Endothelial cell (in vitro differentiated cells): ENCODE results near the gene NSMCE4A. TPM values are rescaled to one million over a fixed set of nuclear protein-coding genes. Genes with fewer than 3 reads are reported as not detected.

Source experiments
- DNase-seq: peaks from one replicate; pipeline ENCODE4 v3.0.0; 2021; ENCODE audit warnings: low spot score
- H3K27ac Mint-ChIP-seq: one replicate; pipeline ENCODE4 v1.8.0; 2021; ENCODE audit warnings: mixed read lengths, inconsistent platforms; ENCODE audit not compliant: unreplicated experiment
- H3K27me3 Mint-ChIP-seq: one replicate; pipeline ENCODE4 v1.8.0; 2021; ENCODE audit warnings: mild to moderate bottlenecking, moderate library complexity, mixed read lengths, inconsistent platforms; ENCODE audit not compliant: unreplicated experiment
- H3K36me3 Mint-ChIP-seq: one replicate; pipeline ENCODE4 v1.8.0; 2021; ENCODE audit warnings: mild to moderate bottlenecking, low read depth, mixed read lengths, inconsistent platforms; ENCODE audit not compliant: unreplicated experiment
- H3K4me1 Mint-ChIP-seq: one replicate; pipeline ENCODE4 v1.8.0; 2021; ENCODE audit warnings: mild to moderate bottlenecking, mixed read lengths, inconsistent platforms; ENCODE audit not compliant: unreplicated experiment
- H3K4me3 Mint-ChIP-seq: one replicate; pipeline ENCODE4 v1.8.0; 2021; ENCODE audit warnings: mild to moderate bottlenecking, mixed read lengths, inconsistent platforms; ENCODE audit not compliant: unreplicated experiment
- H3K9me3 Mint-ChIP-seq: one replicate; pipeline ENCODE4 v1.8.0; 2021; ENCODE audit warnings: mixed read lengths, inconsistent platforms; ENCODE audit not compliant: unreplicated experiment
- total RNA-seq: library from RNA; stranded (reverse); fragmentation: NEBNext Ultra II Directional; extraction: Animal tissue kit (Norgen Biotek cat#: 25700); gene quantifications from one replicate; pipeline ENCODE4 v1.2.1, GENCODE V29; 2021; ENCODE audit not compliant: unreplicated experiment
- TF ChIP-seq, protein P1 (sequence below): fragments of 200-600 bp; sonication (generic); IDR thresholded peaks from one replicate; pipeline ENCODE4 v1.5.0; 2021; ENCODE audit warnings: antibody characterized with exemption; ENCODE audit not compliant: unreplicated experiment

NSMCE4A gene
- total RNA-seq, 1 donor from 2014 or later, result 78.3 TPM

DNA sequence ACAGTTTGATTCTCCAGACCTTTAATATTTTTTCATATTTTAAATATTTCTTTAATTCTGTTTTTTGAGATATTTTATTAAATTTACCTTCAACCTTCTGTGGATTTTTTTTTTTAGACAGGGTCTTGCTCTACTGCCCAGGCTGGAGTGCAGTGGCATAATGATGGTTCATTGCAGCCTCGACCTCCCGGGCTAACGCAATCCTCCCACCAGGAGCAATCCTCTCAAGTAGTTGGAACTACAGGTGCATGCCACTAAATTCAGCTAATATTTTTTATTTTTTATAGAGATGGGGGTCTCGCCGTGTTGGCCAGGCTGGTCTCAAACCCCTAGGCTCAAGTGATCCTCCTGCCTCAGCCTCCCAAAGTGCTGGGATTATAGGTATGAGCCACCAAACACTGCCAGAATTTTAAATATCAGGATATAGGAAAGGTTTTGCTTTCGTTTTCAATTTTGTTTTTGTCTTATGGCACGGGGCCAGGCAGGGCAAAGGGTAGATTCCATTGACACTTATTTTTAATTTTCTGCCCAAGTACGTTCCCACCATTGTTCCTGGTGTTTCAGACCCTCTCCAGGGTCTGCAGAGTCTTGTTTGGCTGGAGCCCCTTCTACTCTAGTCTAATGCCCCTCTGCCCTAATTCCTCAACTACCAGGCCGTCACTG lies 15.1 kb upstream of the NSMCE4A start:
- peaks cover 3% of the 10 kb centered on the region for H3K36me3 Mint-ChIP-seq
- H3K4me1 Mint-ChIP-seq, result no peaks in the 10 kb centered on the region
- H3K27me3 Mint-ChIP-seq, result no peaks in the 10 kb centered on the region
- H3K4me3 Mint-ChIP-seq, result no peak overlapping the region
- no peaks in the 10 kb centered on the region for H3K9me3 Mint-ChIP-seq
- no peak overlapping the region for H3K27ac Mint-ChIP-seq
- DNase-seq, result no peak
- TF ChIP-seq, protein P1, sequence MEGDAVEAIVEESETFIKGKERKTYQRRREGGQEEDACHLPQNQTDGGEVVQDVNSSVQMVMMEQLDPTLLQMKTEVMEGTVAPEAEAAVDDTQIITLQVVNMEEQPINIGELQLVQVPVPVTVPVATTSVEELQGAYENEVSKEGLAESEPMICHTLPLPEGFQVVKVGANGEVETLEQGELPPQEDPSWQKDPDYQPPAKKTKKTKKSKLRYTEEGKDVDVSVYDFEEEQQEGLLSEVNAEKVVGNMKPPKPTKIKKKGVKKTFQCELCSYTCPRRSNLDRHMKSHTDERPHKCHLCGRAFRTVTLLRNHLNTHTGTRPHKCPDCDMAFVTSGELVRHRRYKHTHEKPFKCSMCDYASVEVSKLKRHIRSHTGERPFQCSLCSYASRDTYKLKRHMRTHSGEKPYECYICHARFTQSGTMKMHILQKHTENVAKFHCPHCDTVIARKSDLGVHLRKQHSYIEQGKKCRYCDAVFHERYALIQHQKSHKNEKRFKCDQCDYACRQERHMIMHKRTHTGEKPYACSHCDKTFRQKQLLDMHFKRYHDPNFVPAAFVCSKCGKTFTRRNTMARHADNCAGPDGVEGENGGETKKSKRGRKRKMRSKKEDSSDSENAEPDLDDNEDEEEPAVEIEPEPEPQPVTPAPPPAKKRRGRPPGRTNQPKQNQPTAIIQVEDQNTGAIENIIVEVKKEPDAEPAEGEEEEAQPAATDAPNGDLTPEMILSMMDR, result no peak

DNA sequence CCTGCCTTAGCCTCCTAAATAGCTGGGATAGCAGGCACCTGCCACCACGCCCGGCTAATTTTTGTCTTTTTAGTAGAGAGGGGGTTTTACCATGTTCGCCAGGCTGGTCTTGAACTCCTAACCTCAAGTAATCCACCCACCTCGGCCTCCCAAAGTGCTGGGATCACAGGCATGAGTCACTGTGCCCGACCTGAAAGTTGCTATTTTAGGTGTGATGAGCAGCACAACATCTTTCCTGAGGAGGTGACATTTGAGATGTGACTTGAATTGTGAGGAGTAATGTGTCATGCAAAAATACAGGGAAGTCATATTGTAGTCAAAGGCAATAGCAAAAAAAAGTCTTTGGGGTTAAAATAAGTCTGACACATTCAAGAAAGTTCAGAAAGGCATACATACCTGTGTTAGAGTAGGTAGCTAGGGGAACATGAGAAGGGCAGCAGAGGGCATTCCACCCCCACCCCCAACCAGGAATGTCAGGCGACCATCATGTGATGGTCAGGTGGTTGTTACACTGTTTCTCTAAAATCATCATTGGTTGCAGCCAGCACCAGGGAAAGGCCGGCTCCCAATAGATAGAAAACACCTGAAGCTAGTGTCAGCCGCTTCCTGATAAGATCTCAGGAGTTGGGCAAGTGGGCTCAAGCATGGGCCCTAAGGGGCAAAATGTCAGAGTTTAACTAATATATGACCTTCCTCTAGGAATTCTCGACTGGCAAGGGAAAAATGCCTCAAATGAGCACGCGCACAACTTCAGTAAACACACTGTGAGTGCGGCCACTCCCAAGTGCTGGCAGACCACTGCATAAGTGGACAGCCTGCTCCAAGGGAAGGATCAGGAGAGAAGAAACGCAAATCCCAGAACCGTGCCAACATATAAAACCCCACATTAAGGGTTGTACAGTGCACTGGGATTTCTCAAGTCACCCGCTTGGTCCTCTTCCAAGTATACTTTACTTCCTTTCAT lies 13.6 kb upstream of the NSMCE4A start, which contains the start of gene TACC2:
TSS of gene TACC2 (plus strand) at position 803 of the 964 bp plus-strand sequence. CDS start 32,819 bp downstream, outside the sequence.
- peaks cover 16% of the 10 kb centered on the region for H3K36me3 Mint-ChIP-seq
- H3K4me3 Mint-ChIP-seq, result no peak within 1 kb of the TSS
- no peak within 1 kb of the TSS for H3K27ac Mint-ChIP-seq
- no peak for DNase-seq
- no peaks in the 10 kb centered on the region for H3K4me1 Mint-ChIP-seq
- TF ChIP-seq, protein P1, result no peak
- H3K27me3 Mint-ChIP-seq, result peaks cover 1% of the 10 kb centered on the region
- H3K9me3 Mint-ChIP-seq, result peaks cover 9% of the 10 kb centered on the region

DNA sequence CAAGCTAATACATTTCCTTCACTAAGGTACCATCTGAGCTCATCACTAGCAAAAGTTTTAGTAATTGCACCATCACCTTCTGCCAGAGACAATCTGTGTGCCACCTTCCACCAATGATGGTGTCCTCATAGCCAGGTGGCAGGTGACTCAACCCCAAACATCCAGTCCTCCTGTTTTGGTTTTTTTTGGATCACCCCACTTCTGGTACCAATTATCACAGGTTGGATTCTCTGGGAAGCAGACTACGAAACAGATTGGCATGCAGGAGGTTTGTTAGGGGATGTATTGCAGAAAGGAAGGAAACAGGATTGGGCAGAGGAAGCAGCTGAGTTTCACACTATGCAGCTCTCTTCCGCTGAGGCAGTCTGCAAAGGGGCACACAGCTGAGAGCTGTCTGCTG lies 9.4 kb upstream of the NSMCE4A start:
- no peak overlapping the region for H3K4me3 Mint-ChIP-seq
- H3K9me3 Mint-ChIP-seq, result peaks cover 14% of the 10 kb centered on the region

DNA sequence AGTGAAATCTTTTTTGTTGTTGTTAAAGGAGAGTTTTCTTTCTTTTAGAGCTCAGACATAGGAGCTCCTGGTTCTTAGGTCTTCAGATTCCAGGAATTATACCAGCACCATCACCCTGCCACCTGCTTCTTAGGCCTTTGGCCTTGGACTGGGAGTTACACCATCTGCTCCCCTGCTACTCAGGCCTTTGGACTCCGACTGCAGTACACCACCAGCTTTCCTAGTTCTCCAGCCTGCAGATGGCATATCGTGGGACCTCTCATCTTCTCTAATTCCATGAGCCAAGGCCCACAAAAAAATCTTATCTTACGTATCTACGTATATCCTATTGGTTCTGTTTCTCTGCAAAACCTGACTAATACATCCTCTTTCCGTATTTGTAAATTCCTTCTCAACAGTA lies 8.8 kb upstream of the NSMCE4A start:
- no peak overlapping the region for H3K4me3 Mint-ChIP-seq
- TF ChIP-seq, protein P1, result no peak
- H3K36me3 Mint-ChIP-seq, result peaks cover 19% of the 10 kb centered on the region
- no peaks in the 10 kb centered on the region for H3K4me1 Mint-ChIP-seq
- no peak for DNase-seq
- H3K9me3 Mint-ChIP-seq, result peaks cover 14% of the 10 kb centered on the region
- peaks cover 1% of the 10 kb centered on the region for H3K27me3 Mint-ChIP-seq
- no peak overlapping the region for H3K27ac Mint-ChIP-seq

More for the DNA sequence above, 9.4 kb upstream of the NSMCE4A start:
- H3K27ac Mint-ChIP-seq, result no peak overlapping the region
- H3K36me3 Mint-ChIP-seq, result peaks cover 19% of the 10 kb centered on the region
- no peak for DNase-seq
- peaks cover 1% of the 10 kb centered on the region for H3K27me3 Mint-ChIP-seq
- TF ChIP-seq, protein P1, result no peak
- H3K4me1 Mint-ChIP-seq, result no peaks in the 10 kb centered on the region
